ENCODE measurements around the gene PKP3.

Gene PKP3

GRCh38 chr11:440065-441042 is 46.3 kb downstream of the PKP3 start:
- no peak for TF ChIP-seq CTCF (IDR thresholded peaks at IDR 0.05; ENCODE audit: low read depth, low read length)
- H3K4me3 ChIP-seq (ENCODE audit: low read depth, low read length): no peak overlapping the region
- no peak for DNase-seq (ENCODE audit: low read depth, low spot score)
- in situ Hi-C loops (cut with HindIII; ENCODE audit: low sequenced_read_pairs): no loop called here

GRCh38 chr11:441043-441417 is 47.0 kb downstream of the PKP3 start:
- DNase-seq (ENCODE audit: low read depth, low spot score): no peak
- H3K4me3 ChIP-seq (ENCODE audit: low read depth, low read length): no peak overlapping the region
- in situ Hi-C loops (cut with HindIII; ENCODE audit: low sequenced_read_pairs): no loop called here
- TF ChIP-seq CTCF (IDR thresholded peaks at IDR 0.05; ENCODE audit: low read depth, low read length): no peak

- no peak within 1 kb of the TSS for H3K4me3 ChIP-seq (ENCODE audit: low read depth, low read length)
- TF ChIP-seq CTCF (IDR thresholded peaks at IDR 0.05; ENCODE audit: low read depth, low read length): no peak
- no peak for DNase-seq (ENCODE audit: low read depth, low spot score)
- in situ Hi-C loops (cut with HindIII; ENCODE audit: low sequenced_read_pairs): no loop called here
These were observed 47.6 kb downstream of the PKP3 start, which contains the start of gene ANO9 for GRCh38 chr11:441418-442274. Gene ANO9 (minus strand): TSS chr11:442011. CDS start chr11:441926, 85 bp downstream.

- H3K4me3 ChIP-seq (ENCODE audit: low read depth, low read length): no peak overlapping the region
- TF ChIP-seq CTCF (IDR thresholded peaks at IDR 0.05; ENCODE audit: low read depth, low read length): no peak
- DNase-seq (ENCODE audit: low read depth, low spot score): no peak
- in situ Hi-C loops (cut with HindIII; ENCODE audit: low sequenced_read_pairs): no loop called here
These were observed 48.6 kb downstream of the PKP3 start for GRCh38 chr11:442611-443081.

GRCh38 chr11:443542-444199 is 49.7 kb downstream of the PKP3 start:
- TF ChIP-seq CTCF (IDR thresholded peaks at IDR 0.05; ENCODE audit: low read depth, low read length): no peak
- in situ Hi-C loops (cut with HindIII; ENCODE audit: low sequenced_read_pairs): no loop called here
- peak; percentile 45 for DNase-seq (ENCODE audit: low read depth, low spot score)
- no peak overlapping the region for H3K4me3 ChIP-seq (ENCODE audit: low read depth, low read length)

Measured in astrocyte of the spinal cord (primary cell).